OCI-LY1 (cell line): Measurements from ENCODE around the gene TMEM156.

Experiments
- EZH2 ChIP-seq: fragments of 200-600 bp; sonication (generic), shearing (Covaris generic); IDR thresholded peaks from 2 replicates; pipeline ENCODE4 v1.8.0; 2017; ENCODE audit warnings: borderline replicate concordance, mixed run types, mild to moderate bottlenecking, antibody characterized with exemption, low read length, moderate library complexity, mixed read lengths
- TF ChIP-seq, protein P1 (sequence below): fragments of 200-600 bp; sonication (generic), shearing (Covaris generic); IDR thresholded peaks from 2 replicates; pipeline ENCODE4 v1.5.1; 2017; ENCODE audit warnings: mild to moderate bottlenecking, antibody characterized with exemption, low read length, moderate library complexity, mixed read lengths

DNA sequence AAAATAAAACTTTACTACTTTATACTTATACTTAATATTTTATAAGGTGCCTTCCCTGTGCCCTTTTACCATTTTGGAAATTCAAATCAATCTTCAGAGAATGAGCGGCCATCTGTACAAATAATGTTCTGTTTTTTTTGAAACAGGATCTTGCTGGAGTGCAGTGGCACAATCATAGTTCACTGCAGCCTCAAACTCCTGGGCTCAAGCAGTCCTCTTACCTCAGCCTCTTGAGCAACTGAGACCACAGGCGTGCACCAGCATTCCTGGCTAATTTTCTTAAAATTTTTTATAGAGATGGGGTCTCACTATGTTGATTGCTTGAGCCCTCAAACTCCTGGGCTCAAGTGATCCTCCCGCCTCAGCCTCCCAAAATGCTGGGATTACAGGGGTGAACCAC, 111.1 kb downstream of the TMEM156 start:
- TF ChIP-seq, protein P1, sequence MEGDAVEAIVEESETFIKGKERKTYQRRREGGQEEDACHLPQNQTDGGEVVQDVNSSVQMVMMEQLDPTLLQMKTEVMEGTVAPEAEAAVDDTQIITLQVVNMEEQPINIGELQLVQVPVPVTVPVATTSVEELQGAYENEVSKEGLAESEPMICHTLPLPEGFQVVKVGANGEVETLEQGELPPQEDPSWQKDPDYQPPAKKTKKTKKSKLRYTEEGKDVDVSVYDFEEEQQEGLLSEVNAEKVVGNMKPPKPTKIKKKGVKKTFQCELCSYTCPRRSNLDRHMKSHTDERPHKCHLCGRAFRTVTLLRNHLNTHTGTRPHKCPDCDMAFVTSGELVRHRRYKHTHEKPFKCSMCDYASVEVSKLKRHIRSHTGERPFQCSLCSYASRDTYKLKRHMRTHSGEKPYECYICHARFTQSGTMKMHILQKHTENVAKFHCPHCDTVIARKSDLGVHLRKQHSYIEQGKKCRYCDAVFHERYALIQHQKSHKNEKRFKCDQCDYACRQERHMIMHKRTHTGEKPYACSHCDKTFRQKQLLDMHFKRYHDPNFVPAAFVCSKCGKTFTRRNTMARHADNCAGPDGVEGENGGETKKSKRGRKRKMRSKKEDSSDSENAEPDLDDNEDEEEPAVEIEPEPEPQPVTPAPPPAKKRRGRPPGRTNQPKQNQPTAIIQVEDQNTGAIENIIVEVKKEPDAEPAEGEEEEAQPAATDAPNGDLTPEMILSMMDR, result no peak
- no peak for TF ChIP-seq EZH2
